HCT116 (cell line): ENCODE data around the gene NEURL1B.

Experiments
- ATF3 ChIP-seq: IDR thresholded peaks from 2 replicates; pipeline ENCODE4 v1.6.1; 2012
- CTCF ChIP-seq, 3 experiments: fragments of 200-600 bp in 1 of 3; sonication (generic) in 1 of 3; IDR thresholded peaks in 2 of 3; conservative IDR thresholded peaks in 1 of 3; 2 replicates each; pipeline ENCODE4 v1.5.1; 2012 to 2017; ENCODE audit warnings: low read depth in 2 of 3, low read length in 2 of 3, antibody characterized with exemption in 1 of 3, borderline replicate concordance in 1 of 3, control low read depth in 1 of 3, mild to moderate bottlenecking in 1 of 3, mixed read lengths in 1 of 3, mixed run types in 1 of 3, moderate library complexity in 1 of 3; ENCODE audit not compliant: insufficient read depth in 1 of 3
- ELF1 ChIP-seq: IDR thresholded peaks from 2 replicates; pipeline ENCODE4 v1.6.1; 2012; ENCODE audit warnings: low read depth, borderline replicate concordance
- EZH2 ChIP-seq: fragments of 200-600 bp; sonication (generic); IDR thresholded peaks from 2 replicates; pipeline ENCODE4 v1.6.1; 2017; ENCODE audit warnings: antibody characterized with exemption, mixed run types
- EZH2phosphoT487 ChIP-seq: fragments of 200-600 bp; IDR thresholded peaks from 2 replicates; pipeline ENCODE4 v1.6.1; 2018; ENCODE audit warnings: antibody characterized with exemption, borderline replicate concordance
- MAX ChIP-seq: IDR thresholded peaks from 2 replicates; pipeline ENCODE4 v1.6.1; 2012
- POLR2A ChIP-seq: IDR thresholded peaks from 2 replicates; pipeline ENCODE4 v1.7.0; 2011; ENCODE audit warnings: borderline replicate concordance; ENCODE audit not compliant: insufficient read depth, insufficient read length; ENCODE audit errors: extremely low read depth
- POLR2AphosphoS5 ChIP-seq: IDR thresholded peaks from 2 replicates; pipeline ENCODE4 v1.6.1; 2011; ENCODE audit warnings: mild to moderate bottlenecking, low read depth, low read length, moderate library complexity
- RAD21 ChIP-seq: IDR thresholded peaks from 2 replicates; pipeline ENCODE4 v1.6.1; 2012; ENCODE audit warnings: low read depth, mild to moderate bottlenecking
- SRF ChIP-seq: IDR thresholded peaks from 2 replicates; pipeline ENCODE4 v1.6.1; 2012; ENCODE audit warnings: low read depth
- ZFX ChIP-seq: fragments of 450-650 bp; IDR thresholded peaks from 2 replicates; pipeline ENCODE4 v1.6.1; 2017
- ZNF274 ChIP-seq: fragments of 200-500 bp; sonication (Bioruptor generic); IDR thresholded peaks from 2 replicates; pipeline ENCODE4 v1.6.1; 2014; ENCODE audit warnings: mild to moderate bottlenecking, low read depth, low read length, inconsistent platforms
- TF ChIP-seq, protein P1 (sequence below): IDR thresholded peaks from 2 replicates; pipeline ENCODE4 v1.6.1; 2012; ENCODE audit warnings: low read depth

DNA sequence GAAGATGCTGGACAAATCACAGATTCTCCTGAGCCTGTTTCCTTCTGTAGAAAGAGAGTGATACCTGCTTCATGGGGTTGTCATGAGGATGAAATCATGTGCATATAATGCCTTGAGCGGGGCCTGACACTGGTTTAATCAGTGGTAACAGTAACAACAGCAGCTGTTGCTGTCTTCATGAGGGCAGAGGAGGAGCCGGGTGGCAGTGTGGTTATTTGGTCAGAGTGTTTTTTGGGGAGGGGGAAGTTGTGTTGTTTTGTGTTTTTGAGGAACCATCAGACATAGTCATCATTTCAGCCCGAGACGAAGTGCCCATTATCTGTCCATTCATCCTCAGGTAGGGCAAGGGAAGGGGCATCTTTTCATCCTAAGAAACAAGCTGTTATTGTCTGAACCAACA is 44.0 kb downstream of the NEURL1B start:
- TF ChIP-seq RAD21: no peak
- no peak for TF ChIP-seq POLR2AphosphoS5
- no peak for TF ChIP-seq CTCF (IDR thresholded peaks at IDR 0.05 in 2 of 3, conservative IDR thresholded peaks at IDR 0.05 in 1 of 3; ENCODE audit: borderline replicate concordance in 1 of 3, insufficient read depth in 1 of 3, low read depth in 2 of 3, low read length in 2 of 3)
- no peak for TF ChIP-seq ZFX
- no peak for TF ChIP-seq SRF
- no peak for TF ChIP-seq POLR2A
- TF ChIP-seq MAX: no peak
- TF ChIP-seq EZH2: no peak
- no peak for TF ChIP-seq ZNF274
- TF ChIP-seq ATF3: no peak
- TF ChIP-seq ELF1: no peak
- TF ChIP-seq, protein P1, sequence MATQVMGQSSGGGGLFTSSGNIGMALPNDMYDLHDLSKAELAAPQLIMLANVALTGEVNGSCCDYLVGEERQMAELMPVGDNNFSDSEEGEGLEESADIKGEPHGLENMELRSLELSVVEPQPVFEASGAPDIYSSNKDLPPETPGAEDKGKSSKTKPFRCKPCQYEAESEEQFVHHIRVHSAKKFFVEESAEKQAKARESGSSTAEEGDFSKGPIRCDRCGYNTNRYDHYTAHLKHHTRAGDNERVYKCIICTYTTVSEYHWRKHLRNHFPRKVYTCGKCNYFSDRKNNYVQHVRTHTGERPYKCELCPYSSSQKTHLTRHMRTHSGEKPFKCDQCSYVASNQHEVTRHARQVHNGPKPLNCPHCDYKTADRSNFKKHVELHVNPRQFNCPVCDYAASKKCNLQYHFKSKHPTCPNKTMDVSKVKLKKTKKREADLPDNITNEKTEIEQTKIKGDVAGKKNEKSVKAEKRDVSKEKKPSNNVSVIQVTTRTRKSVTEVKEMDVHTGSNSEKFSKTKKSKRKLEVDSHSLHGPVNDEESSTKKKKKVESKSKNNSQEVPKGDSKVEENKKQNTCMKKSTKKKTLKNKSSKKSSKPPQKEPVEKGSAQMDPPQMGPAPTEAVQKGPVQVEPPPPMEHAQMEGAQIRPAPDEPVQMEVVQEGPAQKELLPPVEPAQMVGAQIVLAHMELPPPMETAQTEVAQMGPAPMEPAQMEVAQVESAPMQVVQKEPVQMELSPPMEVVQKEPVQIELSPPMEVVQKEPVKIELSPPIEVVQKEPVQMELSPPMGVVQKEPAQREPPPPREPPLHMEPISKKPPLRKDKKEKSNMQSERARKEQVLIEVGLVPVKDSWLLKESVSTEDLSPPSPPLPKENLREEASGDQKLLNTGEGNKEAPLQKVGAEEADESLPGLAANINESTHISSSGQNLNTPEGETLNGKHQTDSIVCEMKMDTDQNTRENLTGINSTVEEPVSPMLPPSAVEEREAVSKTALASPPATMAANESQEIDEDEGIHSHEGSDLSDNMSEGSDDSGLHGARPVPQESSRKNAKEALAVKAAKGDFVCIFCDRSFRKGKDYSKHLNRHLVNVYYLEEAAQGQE: no peak
- no peak for TF ChIP-seq EZH2phosphoT487
